Gastroesophageal sphincter (tissue), 4 donors: ENCODE data around the gene OR10H3. TPM values are rescaled to one million over a fixed set of nuclear protein-coding genes. Genes with fewer than 3 reads are reported as not detected.
"Not testable (repeated sequence)": the region's sequence is repeated elsewhere in the genome, so short reads cannot be mapped to it uniquely, and the experiment has no call there.

ENCODE experiments used
- ATAC-seq: fragments of 150-250 bp; one replicate; pipeline ENCODE4 v1.9.1; 2016; ENCODE audit warnings: mild to moderate bottlenecking, moderate library complexity
- H3K27ac ChIP-seq, 4 donors: fragments of 200-600 bp; sonication (generic) in 3 of 4; 1 replicate in 3 of 4; 2 replicates in 1 of 4; pipeline ENCODE4 v1.5.1; 2016 to 2019
- H3K27me3 ChIP-seq: fragments of 200-600 bp; sonication (generic); one replicate; pipeline ENCODE4 v1.5.1; 2019
- H3K36me3 ChIP-seq, 2 donors: fragments of 200-600 bp; sonication (generic); one replicate each; pipeline ENCODE4 v1.5.1; 2019; ENCODE audit warnings: control low read depth in 1 of 2
- H3K4me1 ChIP-seq, 3 donors: fragments of 200-600 bp; sonication (generic); 1 replicate in 2 of 3; 2 replicates in 1 of 3; pipeline ENCODE4 v1.5.1; 2016 to 2019; ENCODE audit warnings: control low read depth in 2 of 3
- H3K4me3 ChIP-seq, 2 donors: fragments of 200-600 bp; sonication (generic); one replicate each; pipeline ENCODE4 v1.5.1; 2019; ENCODE audit warnings: mild to moderate bottlenecking in 1 of 2, moderate library complexity in 1 of 2
- H3K9me3 ChIP-seq, 3 donors: fragments of 200-600 bp; sonication (generic); one replicate each; pipeline ENCODE4 v1.5.1; 2017 to 2019; ENCODE audit warnings: control low read depth in 2 of 3
- CTCF ChIP-seq, 4 experiments: fragments of 200-600 bp in 2 of 4; fragments of 450-650 bp in 2 of 4; sonication (generic) in 1 of 4; IDR thresholded peaks; one replicate each; pipeline ENCODE4 v1.5.1; 2017 to 2019; ENCODE audit warnings: antibody characterized with exemption in 4 of 4, mild to moderate bottlenecking in 2 of 4, moderate library complexity in 2 of 4
- EP300 ChIP-seq: sonication (generic); formaldehyde crosslinking; IDR thresholded peaks from one replicate; pipeline ENCODE4 v1.6.1; 2017; ENCODE audit warnings: antibody characterized with exemption, mild to moderate bottlenecking
- POLR2A ChIP-seq, 2 donors: fragments of 450-650 bp; IDR thresholded peaks; one replicate each; pipeline ENCODE4 v1.6.1; 2017; ENCODE audit warnings: antibody characterized with exemption in 2 of 2, mild to moderate bottlenecking in 2 of 2, moderate library complexity in 1 of 2
- POLR2AphosphoS5 ChIP-seq: sonication (generic); formaldehyde crosslinking; IDR thresholded peaks from one replicate; pipeline ENCODE4 v1.6.1; 2017; ENCODE audit warnings: antibody characterized with exemption
- WGBS, 2 donors: methylation state at CpG; one replicate each; pipeline ENCODE4 v1.1.5; 2018; ENCODE audit warnings: low coverage in 1 of 2; 5-methylcytosine and 5-hydroxymethylcytosine counted together
- total RNA-seq, 4 donors: library from RNA; depleted of rRNA; stranded (reverse); fragments of >200 nt; gene quantifications; one replicate each; pipeline ENCODE4 v1.1.0, GENCODE V29; 2016

The OR10H3 gene
- total RNA-seq, 4 donors from 2014 or later = not detected

- TF ChIP-seq EP300 (no peak), POLR2A (IDR thresholded peaks at IDR 0.05) (no peak), CTCF (IDR thresholded peaks at IDR 0.05) (no peak), POLR2AphosphoS5 (no peak)
- no peak for ATAC-seq
- no peak overlapping the region for H3K4me3 ChIP-seq
- WGBS, 2 donors = 81 to 89% methylated on average over 1 to 2 of the region's 2 CpGs
- H3K27me3 ChIP-seq = peaks cover 51% of the 10 kb centered on the region
- H3K36me3 ChIP-seq = no peaks in the 10 kb centered on the region
- H3K27ac ChIP-seq = no peak overlapping the region
- no peaks in the 10 kb centered on the region for H3K4me1 ChIP-seq
- no peaks in the 10 kb centered on the region for H3K9me3 ChIP-seq
Observed at GRCh38 chr19:15748239-15748638, 10.5 kb downstream of the OR10H3 start.

GRCh38 chr19:15758379-15758778 lies 20.6 kb downstream of the OR10H3 start:
- TF ChIP-seq POLR2AphosphoS5 (no peak), CTCF (IDR thresholded peaks at IDR 0.05) (no peak), EP300 (no peak)
- H3K27me3 ChIP-seq = peaks cover 46% of the 10 kb centered on the region
- H3K9me3 ChIP-seq = peaks cover 0 to 8% (median 0%) of the 10 kb centered on the region in 3 donors
- H3K36me3 ChIP-seq = no peaks in the 10 kb centered on the region
- 56 to 75% methylated on average over 1 to 2 of the region's 2 CpGs for WGBS, 2 donors
- no peaks in the 10 kb centered on the region for H3K4me1 ChIP-seq
- H3K27ac ChIP-seq = no peak overlapping the region
- H3K4me3 ChIP-seq = no peak overlapping the region
- no peak for ATAC-seq

GRCh38 chr19:15759962-15760565 lies 22.3 kb downstream of the OR10H3 start:
- 10% methylated on average over 3 of the region's 28 CpGs; no CpG with 5 or more reads in 1 of the 2 donors for WGBS, 2 donors
- H3K4me3 ChIP-seq = no peak overlapping the region
- H3K9me3 ChIP-seq = peaks cover 0 to 8% (median 0%) of the 10 kb centered on the region in 3 donors
- H3K27me3 ChIP-seq = peaks cover 47% of the 10 kb centered on the region
- no peak overlapping the region for H3K27ac ChIP-seq
- TF ChIP-seq CTCF (IDR thresholded peaks at IDR 0.05) (peak in 1 of 4 experiments; percentile 15), POLR2A (IDR thresholded peaks at IDR 0.05) (no peak), POLR2AphosphoS5 (no peak)
- no peak for ATAC-seq
- no peaks in the 10 kb centered on the region for H3K4me1 ChIP-seq
- H3K36me3 ChIP-seq = no peaks in the 10 kb centered on the region

GRCh38 chr19:15769586-15769985 lies 31.8 kb downstream of the OR10H3 start:
- Histone ChIP-seq H3K36me3 (peaks cover 0 to 25% of the 10 kb centered on the region in 2 donors), H3K4me3 (no peak overlapping the region), H3K4me1 (no peaks in the 10 kb centered on the region), H3K9me3 (peaks cover 0 to 8% (median 0%) of the 10 kb centered on the region in 3 donors), H3K27me3 (peaks cover 3% of the 10 kb centered on the region), H3K27ac (no peak overlapping the region)
- TF ChIP-seq POLR2AphosphoS5 = no peak
- TF ChIP-seq POLR2A (IDR thresholded peaks at IDR 0.05) = no peak
- TF ChIP-seq CTCF (IDR thresholded peaks at IDR 0.05) = no peak
- TF ChIP-seq EP300 = no peak
- 80% methylated on average over 2 of the region's 6 CpGs; no CpG with 5 or more reads in 1 of the 2 donors for WGBS, 2 donors
- ATAC-seq = no peak

GRCh38 chr19:15774159-15774558 lies 36.4 kb downstream of the OR10H3 start:
- 14 to 20% methylated on average over 1 of the region's 3 CpGs for WGBS, 2 donors
- H3K9me3 ChIP-seq, H3K27me3 ChIP-seq, ATAC-seq, H3K4me3 ChIP-seq, H3K27ac ChIP-seq, H3K4me1 ChIP-seq: not testable (repeated sequence)
- H3K36me3 ChIP-seq = peaks cover 0 to 18% of the 10 kb centered on the region in 2 donors
